NCI-H748 (cell line): ENCODE measurements around the gene SS18L1.

ENCODE experiments used
- DNase-seq: peaks from one replicate; lab custom pipeline; 2025; ENCODE audit not compliant: unreplicated experiment; lab: John Stamatoyannopoulos, UW

SS18L1 gene

DNA sequence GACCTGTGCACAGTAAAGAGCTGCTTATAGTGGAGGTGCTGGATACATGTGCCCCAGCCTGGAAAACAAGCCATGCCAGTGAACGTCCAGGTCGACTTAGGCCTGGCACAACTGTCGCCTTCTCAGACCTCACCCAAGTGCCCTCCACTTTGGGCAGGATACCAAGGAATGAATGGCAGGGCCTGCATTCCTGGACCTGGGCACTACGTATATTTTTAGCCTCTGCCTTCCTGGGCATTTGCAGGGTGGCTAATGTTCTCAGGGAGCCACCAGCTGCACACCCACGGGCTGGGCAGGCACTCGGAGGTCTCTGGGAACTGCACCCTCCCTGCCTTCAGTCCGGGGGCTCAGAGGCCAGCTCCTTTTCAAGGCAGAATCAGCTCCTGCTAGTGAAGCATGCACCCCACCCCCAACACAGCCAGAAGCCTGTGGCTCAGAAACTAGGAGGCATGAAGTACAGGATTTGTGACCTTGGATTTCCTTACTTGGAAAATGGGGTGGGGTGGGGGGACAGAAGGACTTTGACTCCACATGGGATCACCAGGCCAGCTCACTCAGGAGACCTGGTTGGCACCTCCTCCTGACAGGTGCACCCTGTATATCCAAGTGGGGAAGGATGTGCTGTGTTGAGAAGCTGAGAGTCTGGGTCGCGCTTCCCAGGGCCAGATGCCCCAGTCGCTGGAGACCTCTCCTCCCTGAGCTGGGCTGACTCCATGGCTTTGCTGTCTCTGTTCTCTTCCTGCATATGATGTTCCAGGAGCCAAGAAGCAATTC is 23.8 kb upstream of the SS18L1 start:
- no peak for DNase-seq

DNA sequence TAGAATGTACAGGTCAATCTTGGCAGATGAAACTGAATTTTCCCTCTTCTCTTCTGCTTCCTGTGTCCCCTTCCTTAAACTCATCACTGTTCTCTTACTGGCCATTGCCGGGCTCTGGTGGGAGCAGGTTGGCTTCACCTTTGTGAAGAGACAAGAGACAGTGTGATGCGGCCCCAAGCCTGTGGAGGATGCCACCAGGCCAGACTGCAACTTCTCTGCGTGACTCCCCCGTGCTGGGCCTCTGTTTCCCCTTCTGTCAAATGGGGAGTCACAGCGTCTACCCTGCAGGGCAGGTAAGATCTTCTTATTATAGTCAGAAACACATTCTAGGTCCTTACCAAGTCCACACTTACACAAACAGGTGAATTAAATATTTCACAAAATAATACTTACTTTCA is 23.2 kb upstream of the SS18L1 start:
- DNase-seq: no peak

DNA sequence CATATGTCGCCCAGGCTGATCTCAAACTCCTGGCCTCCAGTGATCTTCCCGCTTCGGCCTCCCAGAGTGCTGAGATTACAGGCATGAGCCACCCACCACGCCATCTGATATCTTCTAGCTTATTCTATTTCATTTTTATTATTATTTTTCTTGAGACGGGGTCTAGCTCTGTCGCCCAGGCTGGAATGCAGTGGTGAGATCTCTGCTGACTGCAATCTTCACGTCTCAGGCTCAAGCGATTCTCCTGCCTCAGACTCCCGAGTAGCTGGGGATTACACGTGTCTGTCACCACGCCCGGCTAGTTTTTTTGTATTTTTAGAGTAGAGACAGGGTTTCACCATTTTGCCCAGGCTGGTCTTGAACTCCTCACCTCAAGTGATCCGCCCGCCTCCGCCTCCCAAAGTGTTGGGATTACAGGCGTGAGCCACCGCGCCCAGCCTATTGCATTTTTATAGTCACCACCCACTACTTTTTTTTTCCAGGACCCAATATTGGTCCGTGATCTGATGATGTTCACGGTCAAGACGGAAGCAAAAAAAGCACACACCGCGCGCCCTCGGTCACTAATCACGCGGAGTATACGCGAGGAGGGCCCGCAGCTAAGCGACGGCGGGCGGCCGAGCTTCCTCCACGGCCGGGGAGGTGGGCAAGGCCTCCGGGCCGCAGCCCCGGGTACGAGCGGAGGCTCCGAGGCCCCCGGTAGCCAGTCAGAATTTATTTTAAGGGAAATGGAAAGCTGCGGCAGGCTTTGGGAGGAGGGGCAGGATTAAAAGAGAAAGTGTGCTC is 22.4 kb upstream of the SS18L1 start:
- DNase-seq: peak; percentile 75

DNA sequence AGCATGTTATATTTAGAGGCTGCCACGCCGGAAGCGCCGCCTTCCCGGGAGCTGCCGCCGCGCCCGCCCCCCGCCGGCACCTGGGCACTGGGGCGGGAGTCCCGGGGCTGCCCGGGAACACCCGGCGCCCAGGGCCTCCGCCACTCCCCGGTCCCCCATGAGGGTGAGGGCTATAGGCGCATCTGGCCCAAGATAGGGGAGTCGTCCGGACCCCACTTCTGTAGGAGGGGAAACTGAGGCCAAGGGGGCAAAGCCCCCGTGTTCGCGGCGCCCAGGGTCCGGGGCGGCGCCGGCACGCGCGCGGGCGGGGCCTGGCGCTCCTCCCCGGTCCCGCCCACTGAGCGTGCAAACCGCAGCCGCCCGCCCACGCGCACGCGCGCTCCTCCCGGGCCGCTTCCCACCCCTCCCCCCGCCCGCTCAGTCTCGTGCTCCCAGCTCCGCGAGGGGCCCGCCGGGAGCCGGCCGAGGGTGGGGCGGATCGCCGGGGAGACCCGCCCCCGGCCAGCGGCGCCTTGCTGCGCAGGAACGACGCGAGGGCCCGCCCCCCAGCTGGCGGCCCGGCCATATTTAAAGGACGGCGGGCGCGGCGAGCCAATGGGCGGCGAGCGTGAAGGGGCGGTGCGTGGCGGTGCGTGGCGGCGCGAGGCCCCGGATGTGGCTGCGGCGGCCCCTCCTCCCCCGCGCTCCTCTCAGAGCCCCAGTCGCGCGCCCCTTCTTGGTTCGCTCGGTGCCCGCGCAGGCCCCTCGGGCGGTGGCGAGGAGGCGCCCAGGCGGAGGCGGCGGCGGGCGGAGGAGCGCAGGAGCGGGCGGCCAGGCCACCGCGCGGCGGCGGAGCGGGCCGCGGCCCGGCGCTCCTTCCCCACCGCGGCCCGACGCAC is 21.6 kb upstream of the SS18L1 start, which contains the start of gene LSM14B:
Gene LSM14B (plus strand): TSS at position 700 of the 878 bp plus-strand sequence. CDS start 192 bp downstream, outside the sequence.
- peak; percentile 93 for DNase-seq

DNA sequence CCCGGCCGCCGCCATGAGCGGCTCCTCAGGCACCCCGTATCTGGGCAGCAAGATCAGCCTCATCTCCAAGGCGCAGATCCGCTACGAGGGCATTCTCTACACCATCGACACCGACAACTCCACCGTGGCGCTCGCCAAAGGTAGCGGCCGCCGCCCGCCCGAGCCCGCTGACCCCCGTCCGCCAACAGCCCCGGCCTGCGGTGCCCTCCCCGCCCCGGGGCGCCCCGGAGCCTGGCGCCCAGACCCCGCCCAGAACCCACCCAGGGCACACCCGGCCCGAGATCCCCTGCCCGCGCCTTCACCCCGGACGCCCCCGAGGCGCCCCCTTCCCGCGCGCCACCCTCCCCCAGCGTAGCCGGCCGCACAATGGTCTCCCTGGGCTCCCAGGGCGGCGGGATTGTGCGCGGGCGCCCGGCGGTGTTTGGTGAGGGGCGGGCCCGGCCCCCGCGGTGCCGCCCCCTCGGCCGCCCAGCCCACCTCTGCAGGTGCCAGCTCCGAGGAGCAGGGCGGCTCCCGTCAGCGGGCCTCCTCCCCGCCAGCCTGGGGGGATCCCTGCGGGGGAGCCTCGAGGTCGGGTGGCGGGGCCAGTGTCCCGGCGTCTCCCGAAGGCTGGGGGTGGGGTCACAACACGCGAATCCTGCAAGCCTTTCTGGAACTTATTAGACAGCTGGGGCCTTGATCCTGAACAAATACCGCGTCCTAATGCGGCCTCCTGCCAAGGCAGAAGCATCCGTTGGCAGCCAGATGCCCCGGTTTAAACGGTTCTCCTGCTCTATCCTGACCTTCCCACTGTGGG is 20.7 kb upstream of the SS18L1 start:
- peak; percentile 62 for DNase-seq

DNA sequence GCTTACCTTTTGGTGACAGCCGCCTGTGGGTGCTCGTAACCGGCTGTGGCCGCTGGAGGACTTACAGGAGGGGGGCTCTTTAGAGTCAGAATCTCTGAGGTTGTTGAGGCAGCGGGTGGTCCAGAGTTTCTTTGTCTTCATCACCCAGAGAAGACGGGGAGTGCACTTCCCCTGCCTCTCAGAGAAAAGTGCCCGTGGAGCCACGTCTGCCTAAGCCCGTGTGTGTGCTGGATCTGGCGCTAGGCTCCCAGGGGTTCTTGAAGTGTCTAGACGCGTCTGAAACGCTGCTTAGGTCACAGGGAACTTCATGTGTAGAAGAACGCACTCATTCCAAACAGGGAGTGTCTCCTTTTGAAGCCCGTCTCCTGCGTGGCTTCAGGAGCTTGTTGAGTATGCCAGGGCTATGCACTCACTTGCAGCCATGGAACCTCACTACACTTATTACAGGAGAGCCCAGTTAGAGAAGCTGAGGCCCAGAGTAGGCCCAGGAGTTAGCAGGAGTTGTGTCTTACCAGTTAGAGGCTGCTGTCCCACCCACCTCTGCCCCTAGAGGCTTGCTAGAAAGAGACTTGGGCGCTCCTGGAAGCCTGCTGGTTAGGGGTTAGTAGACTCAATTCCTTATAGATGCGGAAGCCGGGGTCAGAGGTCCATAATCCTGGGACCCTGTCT is 20.0 kb upstream of the SS18L1 start:
- DNase-seq: no peak

DNA sequence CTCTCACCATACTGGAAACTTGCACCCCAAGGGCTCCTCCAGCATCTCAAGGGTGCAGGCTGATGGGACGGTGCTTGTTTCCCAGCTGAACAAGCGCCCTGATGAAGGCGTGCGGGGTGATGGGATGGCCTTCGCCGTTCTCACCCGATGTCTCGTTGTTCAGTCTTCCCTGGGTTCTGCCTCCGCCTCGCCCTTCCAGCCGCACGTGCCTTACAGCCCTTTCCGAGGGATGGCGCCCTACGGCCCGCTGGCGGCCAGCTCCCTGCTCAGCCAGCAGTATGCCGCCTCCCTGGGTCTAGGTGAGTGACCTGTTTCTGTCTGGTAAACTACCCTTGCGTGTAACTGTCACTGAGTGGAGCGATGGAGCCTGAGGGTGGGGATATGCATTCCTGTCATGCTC is 17.4 kb upstream of the SS18L1 start:
- no peak for DNase-seq

DNA sequence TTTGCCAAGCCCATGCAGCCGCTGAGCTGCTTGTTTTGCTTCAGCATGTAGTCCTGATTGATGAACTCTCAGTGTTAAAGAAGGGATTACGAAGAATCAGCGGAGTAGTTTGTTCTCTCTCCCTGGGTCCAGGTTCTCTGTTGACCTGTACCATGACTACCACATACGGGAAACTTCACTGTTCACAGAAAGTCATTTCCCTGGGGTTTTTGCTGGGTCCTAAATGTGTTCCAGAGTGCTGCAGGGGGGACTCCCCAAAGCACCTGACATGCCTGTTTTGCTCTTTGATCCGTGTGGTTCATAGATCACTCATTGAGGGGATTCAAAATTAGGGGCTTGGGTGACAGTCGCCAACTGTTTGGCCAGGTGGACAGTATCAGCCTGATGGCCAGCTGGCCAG is 15.8 kb upstream of the SS18L1 start:
- no peak for DNase-seq

DNA sequence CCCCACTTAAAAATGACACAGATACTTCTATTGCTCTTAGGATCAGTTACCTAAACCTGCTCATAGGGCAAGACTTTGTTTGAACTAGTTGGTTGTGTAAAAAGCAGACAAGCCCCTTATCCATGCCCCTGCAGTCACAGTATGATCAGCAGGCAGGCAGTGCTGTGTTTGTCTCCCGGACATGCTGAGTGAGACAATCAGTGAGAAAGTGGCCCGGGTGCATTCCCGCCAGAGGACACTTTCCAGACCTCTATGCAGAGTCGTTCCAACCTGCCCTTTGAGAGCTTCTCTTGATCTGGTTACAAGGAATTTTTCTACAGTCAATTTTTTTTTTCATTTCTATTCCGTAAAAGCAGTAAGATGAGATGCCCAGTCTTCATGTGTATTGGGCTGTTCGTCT is 15.1 kb upstream of the SS18L1 start:
- DNase-seq: no peak

DNA sequence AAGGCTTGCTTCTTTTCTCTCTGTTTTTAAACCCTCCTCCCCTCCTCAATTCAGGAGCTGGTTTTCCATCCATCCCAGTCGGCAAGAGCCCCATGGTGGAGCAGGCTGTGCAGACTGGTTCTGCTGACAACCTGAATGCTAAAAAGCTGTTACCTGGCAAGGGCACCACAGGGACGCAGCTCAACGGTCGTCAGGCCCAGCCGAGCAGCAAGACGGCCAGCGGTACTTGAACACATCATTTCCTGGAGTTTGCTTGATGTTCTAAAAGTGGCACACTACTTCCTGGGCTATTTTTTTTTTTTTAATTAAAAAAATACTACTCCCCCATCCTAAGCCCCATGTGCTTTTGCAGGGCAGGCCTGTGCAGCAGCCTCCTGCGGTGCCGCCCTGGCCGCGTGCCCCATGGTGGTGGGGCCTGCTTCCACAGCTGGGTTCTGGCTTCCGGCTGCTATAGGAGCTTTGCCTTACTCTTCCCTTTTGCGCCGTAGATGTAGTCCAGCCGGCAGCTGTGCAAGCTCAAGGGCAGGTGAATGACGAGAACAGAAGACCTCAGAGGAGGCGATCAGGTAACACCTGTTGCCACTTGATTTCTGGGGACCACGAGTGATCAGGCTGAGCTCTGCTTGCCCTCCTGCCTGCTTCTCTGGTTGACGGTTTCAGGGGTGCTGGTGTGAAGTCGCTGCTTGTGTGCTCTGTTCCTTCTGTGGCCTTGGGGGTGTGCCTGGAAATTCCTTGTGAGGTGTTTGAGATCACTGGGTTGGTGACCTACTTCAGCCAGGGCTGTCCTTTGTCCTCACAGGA is 13.6 kb upstream of the SS18L1 start:
- no peak for DNase-seq

DNA sequence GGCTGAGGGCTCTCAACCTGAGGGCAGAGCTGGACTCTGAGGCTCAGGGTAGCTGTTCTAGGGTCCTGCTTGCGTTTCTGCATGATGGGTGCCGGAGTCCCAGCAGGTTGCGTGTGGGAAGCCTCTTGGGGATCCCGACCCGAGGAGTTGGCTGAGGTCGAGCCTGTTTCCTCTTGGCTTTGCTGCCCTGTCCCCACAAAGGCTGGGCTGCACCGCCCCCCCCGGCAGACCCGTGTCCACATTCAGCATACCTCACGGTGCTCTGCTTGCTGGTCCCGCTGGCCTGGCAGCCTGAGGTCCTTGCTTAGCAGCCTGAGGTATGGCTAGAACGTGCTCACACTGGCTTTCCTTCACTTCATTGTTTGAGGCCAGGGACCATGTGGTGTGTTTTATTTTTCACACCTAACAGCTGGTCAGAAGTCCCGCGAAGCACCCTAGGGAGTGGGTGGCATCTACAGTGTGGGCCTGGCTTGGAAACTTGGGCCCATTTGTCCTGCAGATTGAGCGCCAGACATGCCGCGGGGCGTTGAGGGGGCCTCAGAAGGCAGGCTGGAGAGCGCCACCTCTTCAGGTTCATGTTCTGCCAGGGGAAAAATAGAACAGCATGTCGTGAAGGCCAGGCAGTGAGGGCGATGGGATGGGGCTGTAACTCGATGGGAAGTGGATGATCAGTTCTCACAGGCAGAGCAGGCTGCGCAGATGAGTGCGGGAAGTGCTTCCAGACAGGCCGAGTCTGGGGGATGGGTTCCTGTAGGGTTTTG is 11.8 kb upstream of the SS18L1 start:
- no peak for DNase-seq

DNA sequence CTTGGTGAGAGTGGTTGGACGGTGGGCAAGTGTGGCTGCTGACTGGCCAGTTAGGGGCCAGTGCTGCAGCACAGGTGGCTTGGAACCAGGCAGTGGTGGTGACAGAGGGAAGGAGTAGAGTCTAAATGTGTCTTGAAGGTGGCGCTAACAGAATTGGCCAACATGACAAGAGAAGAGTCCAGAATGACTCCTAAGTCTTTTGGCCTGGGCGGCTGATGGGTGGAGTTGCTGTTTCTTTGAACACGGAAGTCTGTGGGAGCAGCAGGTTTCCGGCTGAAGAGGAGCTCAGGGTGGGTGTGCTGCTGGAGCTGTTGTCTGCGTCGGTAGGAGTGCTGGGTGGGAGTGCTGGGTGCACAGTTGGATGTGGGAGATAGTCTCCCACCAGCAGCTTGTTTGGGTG is 11.1 kb upstream of the SS18L1 start:
- DNase-seq: no peak

DNA sequence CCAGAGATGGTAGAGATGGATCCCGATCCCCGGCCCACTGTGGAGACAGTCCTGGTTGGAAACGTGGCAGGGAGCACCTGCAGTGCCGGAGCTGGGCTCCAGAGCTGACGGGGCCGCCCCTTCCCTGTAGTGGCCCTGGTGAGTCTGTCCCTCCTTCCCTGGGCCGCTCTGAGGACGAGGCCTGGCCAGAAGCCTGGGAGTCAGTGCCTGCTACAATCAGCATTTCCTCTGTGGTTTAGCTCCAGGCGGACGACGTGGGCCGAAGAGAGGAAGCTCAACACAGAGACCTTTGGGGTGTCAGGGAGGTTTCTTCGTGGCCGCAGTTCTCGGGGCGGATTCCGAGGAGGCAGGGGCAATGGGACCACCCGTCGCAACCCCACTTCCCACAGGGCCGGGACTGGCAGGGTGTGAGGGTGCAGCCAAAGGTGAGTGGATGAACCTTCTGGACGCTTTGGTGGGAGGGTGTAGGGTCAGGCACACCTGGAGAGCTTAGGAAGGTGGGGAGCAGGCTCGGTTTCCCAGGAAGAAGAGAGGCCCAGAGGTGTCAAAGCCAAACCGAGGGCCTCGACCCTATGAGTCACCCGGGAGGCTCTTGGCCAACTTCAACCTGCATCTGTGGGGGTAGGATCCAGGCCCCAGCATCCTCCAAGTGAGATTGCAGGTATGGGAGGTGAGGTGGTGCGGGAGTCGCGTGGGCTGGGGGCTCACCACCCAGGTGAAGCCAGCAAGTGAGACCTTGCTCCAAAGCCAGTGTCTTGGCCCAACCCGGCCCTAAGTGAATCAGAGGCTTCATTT is 10.3 kb upstream of the SS18L1 start:
- no peak for DNase-seq

DNA sequence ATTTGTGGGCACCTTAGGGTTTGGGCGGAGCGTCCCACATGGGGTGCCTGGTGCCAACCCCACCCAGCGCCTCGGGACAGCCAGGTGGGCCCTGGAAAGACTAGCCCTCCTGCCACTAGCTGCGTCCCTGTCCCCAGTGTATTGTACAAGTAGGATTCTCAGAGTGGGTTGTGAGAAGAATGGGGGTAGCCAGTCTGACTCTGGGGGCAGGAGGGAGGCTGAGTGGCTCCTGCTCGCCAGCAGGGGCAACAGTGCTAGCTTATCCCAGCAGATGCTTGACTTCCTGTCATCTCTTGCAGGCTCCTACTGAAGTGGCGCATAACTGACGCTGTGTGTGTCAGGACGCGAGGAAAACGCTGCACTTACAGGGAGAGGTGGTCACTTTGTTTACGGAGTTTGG is 9.7 kb upstream of the SS18L1 start:
- no peak for DNase-seq

DNA sequence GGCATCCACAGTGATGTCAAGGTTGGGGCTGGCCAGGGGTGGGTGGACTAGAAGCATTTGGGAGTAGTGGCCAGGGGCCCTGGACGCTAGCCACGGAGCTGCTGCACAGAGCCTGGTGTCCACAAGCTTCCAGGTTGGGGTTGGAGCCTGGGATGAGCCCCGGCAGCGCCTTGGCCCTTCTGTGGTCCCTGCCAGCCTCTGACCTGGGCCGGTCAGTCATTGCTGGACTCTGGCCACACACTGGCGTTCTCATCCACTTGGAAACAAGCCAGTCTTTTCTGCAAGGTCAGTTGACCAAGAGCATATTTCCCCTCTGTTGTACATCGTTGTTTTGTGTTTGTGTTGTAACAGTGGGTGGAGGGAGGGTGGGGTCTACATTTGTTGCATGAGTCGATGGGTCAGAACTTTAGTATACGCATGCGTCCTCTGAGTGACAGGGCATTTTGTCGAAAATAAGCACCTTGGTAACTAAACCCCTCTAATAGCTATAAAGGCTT is 8.8 kb upstream of the SS18L1 start:
- no peak for DNase-seq

DNA sequence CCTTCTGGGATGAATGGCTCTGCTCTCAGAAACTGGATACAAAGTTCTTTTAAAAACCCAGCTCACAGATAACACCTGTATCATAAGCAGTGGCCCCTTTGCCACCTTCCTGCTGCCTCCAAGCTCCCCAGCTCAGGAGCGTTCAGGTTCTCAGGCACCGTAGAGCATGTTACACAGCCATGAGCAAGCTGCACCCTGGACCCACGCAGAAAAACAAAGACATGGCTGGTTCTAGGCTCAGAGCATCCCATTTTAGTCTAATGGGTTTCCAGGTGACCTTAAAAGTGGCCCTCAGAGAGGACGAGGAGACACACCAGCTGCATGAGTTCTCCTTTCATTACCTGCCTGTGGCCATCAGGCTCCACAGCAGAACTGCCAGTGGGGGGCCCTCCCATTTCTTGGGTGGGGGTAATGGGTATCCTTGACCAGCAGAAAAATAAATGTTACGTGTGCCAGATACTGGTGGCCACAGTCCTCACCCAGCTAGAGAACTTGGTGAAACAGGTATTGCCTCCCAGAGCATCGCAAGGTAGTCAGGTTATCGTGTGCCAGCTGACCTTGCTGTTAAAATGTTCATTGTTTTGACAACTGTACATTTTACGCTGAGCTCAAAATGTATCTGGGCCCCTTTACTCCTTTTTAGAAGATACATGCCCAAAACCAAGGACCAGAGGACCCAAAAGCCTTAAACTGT is 7.8 kb upstream of the SS18L1 start:
- DNase-seq: no peak
